Hematopoietic multipotent progenitor cell (in vitro differentiated cells): ENCODE data around the gene GRIP1. TPM values are rescaled to one million over a fixed set of nuclear protein-coding genes. Genes with fewer than 3 reads are reported as not detected.
"Not testable (repeated sequence)": the region's sequence is repeated elsewhere in the genome, so short reads cannot be mapped to it uniquely, and the experiment has no call there.

ENCODE experiments used
- DNase-seq, 3 donors: peaks; one replicate each; pipeline ENCODE4 v3.0.0-alpha.2; 2011 to 2015; ENCODE audit warnings: low read depth in 2 of 3, low spot score in 2 of 3
- total RNA-seq: library from RNA; depleted of rRNA; stranded (reverse); fragments of >200 nt; gene quantifications from one replicate; pipeline ENCODE4 v1.2.3, GENCODE V29; 2012

Gene GRIP1
- total RNA-seq, 1 donor: 0.54 TPM

GRCh38 chr12:66548338-66549049, 130.4 kb downstream of the GRIP1 start:
- no peak for DNase-seq

DNA sequence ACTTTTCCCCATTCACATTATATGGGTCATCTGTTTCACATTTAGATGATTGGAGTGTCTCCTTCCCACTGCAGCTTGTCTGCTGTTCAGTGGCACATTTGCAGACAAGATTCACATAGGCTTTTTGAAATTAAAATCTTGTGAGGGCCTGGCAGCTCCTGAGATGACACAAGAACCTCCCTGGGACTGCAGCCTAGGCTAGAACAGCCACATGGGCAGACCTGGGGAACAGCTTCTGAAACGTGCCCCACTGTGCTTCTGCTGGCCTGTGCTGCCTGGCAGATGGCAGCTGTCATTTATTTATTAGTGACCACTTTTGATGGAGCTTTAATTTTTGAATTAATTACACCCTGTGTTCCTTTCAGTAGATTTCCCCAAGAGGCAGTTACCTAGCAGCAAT, 137.4 kb downstream of the GRIP1 start:
- DNase-seq: no peak

DNA sequence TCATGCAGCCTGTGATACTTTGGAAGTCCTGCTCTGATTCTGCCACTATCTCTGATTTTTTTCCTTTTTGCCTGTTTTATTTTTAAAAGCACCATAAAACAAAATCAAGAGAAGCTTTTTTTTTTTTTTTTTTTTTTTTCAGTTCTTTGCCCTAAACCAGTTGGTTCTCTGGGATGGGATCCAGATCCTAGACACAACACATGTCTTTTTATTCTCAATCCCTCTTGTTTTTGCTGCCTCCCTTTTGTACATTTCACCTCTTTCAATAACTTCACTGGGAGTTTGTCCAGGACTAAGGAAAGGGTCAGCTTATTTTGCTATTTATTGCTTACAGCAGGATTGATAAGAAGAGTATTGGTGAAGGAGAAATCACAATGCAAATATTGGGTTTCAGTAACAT, 139.4 kb downstream of the GRIP1 start:
- DNase-seq: no peak

- DNase-seq: no peak
Observed at GRCh38 chr12:66538970-66539369, 139.9 kb downstream of the GRIP1 start.

GRCh38 chr12:66537876-66538275, 141.0 kb downstream of the GRIP1 start:
- DNase-seq: no peak

DNA sequence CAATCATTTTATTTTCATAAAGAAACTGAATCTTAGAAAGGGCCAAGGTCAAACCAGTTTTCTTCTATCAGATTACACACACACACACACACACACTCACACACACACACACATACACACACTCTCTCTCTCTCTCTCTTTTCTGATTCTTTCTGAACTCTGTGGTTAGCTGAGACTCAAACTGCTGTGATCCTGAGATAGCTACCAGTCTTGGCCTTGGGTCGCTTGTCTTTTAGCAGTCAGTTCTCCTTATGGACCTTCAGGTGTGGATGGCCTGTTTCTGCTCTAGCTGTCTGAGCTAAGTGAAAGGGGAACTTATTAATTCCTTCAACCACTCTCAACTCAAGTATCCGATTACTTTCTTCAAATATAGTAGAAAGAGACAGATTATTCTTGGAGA, 145.1 kb downstream of the GRIP1 start:
- no peak for DNase-seq

DNA sequence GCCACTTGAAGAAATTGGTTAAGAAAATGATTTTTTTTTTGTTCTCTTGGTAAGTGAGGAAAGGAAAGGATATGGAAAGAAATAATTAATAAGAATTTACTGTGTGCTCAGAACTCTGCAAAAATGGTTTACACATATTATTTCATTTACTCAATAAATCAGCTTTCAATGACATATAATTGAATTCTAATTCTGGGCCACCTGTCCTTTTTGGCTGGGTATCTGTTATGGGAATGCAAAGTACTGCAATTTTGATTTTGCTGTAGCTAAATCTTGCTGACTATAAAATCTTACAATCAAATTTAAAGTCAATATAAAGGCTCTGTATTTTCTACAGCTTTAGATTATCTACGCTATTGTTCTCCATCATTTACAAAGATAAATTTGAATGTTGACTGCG, 147.1 kb downstream of the GRIP1 start:
- DNase-seq: no peak

GRCh38 chr12:66529934-66530333, 148.9 kb downstream of the GRIP1 start:
- DNase-seq: no peak

DNA sequence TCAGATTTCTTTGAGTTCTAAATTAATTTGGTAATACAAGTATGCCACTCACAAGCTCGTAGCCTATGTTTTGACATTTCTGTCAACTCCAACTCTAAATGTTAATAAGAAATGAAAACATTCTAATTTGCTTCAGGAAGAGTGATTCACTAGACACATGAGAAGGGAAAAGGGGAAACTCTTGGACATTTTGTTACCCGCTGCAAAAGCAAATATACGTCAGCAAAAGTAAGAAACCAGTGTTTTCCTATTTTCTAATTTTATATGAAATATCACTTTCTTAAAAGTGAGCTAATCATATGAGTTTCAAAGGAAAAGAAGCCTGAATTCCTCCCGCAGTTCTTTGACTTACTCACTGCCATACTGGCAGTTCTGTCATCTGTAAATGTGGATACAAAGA, 162.3 kb downstream of the GRIP1 start:
- DNase-seq: no peak

DNA sequence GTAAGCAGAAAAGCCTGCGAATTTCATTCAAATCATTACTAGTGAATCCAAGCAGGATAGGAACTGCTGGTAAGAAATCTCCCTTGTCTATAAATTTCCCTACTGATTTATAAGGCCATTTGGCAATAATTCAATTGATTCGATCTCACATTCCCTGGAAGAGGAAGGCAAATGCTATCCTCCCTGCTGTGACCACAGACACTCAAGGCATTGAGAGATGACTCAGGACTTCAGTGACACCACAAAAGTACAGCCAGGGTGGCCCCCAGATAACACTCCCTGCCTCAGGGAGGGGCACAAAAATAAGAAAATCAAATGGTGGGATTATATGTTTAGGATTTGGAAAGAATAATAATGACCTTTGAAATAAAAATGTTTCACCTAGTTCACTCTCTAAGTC, 162.7 kb downstream of the GRIP1 start:
- DNase-seq: no peak

DNA sequence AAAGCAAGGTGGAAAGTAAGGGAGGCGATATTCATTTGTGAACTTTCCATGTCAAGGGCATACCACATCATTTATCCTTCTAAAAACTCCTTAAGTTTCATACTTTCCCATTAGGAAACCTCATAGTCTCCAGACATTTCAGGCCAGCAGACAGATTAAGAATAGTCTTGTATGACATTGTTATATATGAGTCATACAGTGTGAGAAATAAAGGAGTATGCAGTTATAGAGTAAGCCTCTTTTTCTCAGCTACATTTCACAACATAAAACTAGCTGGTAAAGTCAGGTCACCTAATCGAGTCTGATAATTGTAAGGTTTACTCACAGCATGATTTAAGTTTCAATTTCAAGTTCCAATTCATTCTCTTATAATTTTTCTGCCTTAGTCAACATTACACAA, 164.3 kb downstream of the GRIP1 start:
- DNase-seq: no peak

- DNase-seq: no peak
Observed at GRCh38 chr12:66508025-66508424, 170.9 kb downstream of the GRIP1 start.

DNA sequence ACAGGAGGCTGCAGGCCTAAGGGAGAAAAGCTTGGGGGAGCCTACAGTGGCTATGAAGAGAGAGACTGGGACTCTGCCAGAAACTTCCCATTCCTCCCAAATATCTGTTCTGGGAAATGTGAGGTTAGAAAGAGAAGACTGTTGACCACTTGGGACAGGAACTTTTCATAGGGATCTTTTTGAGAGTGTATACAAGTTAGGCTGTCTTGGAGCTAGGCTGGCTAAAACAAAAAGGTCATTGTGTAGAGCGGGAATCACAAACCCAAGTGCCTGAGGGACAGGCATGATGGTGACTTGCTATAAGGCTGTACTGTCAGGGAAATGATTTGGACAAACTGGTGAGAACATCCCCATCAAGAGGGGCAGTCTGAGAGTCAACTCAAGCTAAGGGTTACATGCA, 175.1 kb downstream of the GRIP1 start:
- no peak for DNase-seq

- no peak for DNase-seq
Observed at GRCh38 chr12:66502911-66503310, 176.0 kb downstream of the GRIP1 start.

- no peak for DNase-seq
Observed at GRCh38 chr12:66500841-66501240, 178.0 kb downstream of the GRIP1 start.

DNA sequence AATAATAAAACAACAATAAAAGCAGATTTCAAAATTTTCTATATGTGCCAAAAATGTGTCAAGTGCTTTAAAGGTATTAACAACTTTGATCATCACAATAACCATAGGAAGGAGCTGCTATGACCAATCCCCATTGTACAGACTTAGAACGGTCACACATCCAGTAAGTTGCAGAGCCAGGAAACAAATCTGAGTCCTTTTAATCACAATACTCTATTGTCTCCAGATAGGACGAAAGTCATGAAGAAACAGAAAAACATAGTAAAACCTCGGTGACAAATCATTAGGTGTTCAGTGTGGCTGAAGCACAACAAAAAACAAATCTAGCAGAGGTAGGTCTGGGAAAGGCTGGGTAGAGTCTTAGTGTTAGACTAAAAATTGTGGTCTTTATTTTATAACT, 178.8 kb downstream of the GRIP1 start:
- DNase-seq: no peak

GRCh38 chr12:66499000-66499399, 179.9 kb downstream of the GRIP1 start:
- DNase-seq: no peak

- DNase-seq: not testable (repeated sequence)
Observed at GRCh38 chr12:66498059-66498458, 180.8 kb downstream of the GRIP1 start.

- no peak for DNase-seq
Observed at GRCh38 chr12:66497008-66497897, 181.6 kb downstream of the GRIP1 start.

DNA sequence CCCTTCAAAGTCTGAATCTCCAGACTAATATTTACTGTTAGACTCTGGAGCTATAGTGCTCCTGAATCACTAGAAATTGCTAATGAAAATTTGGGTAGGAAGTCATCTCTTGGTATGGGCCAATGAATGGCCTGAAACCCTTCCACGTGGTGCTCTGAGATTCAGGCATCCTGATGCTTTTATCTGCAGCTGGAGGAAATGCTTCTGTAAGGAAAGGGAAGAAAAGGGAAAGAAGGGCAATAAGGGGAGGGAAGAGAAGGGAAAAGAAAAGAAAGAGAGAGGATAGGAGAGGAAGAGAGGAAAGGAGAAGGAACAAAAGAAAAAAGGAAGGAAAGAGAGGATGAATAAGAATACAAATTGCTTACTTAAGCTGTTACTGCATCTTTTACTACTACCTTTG, 182.3 kb downstream of the GRIP1 start:
- no peak for DNase-seq

- DNase-seq: no peak
Observed at GRCh38 chr12:66495709-66496108, 183.2 kb downstream of the GRIP1 start.

DNA sequence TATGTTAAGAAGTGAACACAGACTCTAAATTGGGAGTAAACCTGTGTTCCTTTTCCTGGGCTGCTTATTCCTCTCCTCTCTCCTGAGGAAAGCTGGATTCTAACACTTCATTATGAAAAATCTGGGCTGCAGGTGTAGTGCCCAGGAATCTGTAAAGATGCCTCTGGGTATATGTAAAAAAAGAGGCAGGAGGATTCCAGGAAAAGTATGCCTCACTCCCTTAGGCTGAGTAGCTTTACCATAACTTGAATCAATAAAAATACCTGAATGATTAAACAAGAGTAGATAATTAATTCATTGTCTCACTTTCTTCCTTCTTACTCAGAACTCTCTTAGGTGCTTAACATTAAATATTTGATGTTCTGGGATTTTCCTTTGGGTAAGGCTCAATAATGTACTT, 185.1 kb downstream of the GRIP1 start:
- DNase-seq: no peak
